Measurements from ENCODE around the gene JAG1. TPM values are rescaled to one million over a fixed set of nuclear protein-coding genes. Genes with fewer than 3 reads are reported as not detected.

The JAG1 gene
- total RNA-seq: 156 and 361 TPM in 2 replicates

DNA sequence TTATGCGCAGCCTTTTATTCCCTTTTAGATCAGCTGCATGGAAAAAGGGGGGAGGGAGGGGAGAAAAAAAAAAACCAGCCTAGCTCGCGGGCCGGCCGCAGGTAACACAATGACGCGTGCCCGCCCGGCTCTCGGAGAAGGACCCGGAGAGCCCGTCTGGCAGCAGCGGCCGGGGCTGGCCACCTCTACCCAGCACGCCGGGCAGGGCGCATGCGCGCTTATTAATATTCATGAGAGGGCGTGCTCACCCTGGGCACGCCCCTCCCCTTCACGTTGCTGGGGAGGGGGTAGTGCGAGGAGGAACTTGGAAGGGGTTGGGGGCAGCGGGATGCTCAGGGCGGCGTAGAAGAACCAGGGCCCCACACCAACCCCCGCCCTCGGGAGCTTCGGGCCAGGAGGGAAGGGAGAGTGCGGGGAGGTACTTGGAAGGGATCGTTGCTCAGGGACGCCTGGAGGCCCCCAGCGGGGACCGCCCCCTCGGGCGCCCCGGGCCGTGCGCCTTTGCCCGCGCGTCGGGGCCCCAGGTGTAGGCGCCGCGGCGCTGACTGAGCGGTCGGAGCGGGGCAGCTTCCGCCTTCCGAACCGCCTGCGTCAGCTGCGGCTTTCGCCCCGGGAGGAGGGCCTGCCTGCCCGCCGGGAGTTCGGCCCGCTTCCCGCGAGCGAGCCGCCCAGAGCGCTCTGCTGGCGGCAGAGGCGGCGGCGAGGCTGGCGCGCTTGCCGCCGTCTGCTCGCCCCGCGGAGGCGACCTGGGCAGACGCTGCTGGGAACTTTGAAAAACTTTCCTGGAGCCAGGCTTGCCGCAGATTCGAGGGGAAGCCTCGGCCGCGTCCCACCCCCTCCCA, at the start of gene JAG1:
Gene JAG1, minus strand, starts transcription at position 158 of the 842 bp plus-strand sequence. CDS start 469 bp downstream, outside the sequence.

Other genes with a start within 250 kb of the JAG1 start
- gene MKKS, start 239.8 kb downstream of the JAG1 start, total RNA-seq: 9.1 and 9.2 TPM in 2 replicates
- gene SLX4IP, start 238.7 kb downstream of the JAG1 start, total RNA-seq: 2.5 and 2.9 TPM in 2 replicates

Measured in hair follicular keratinocyte (primary cell).